T-helper 1 cell treated with Interleukin-12 subunit alpha and Interleukin-12 subunit beta and Interleukin-4 antibody, amounts not matched to agents 30 ng/mL and 1 ng/mL, for 36 hours (primary cell): ENCODE data around the gene FHAD1. TPM values are rescaled to one million over a fixed set of nuclear protein-coding genes. Genes with fewer than 3 reads are reported as not detected.
"Not testable (repeated sequence)": the region's sequence is repeated elsewhere in the genome, so short reads cannot be mapped to it uniquely, and the experiment has no call there.

ENCODE experiments used
- intact Hi-C: fragments of 100-400 bp; cut with micrococcal nuclease; formaldehyde crosslinking; loops from one replicate; pipeline ENCODE4 v1.15.1; 2024
- total RNA-seq: library from RNA; stranded (reverse); gene quantifications from 2 replicates; pipeline ENCODE4 v1.2.3, GENCODE V29; 2022

FHAD1 gene
- total RNA-seq, 1 donor from 2014 or later, result not detected

GRCh38 chr1:15362096-15362736 is 115.2 kb downstream of the FHAD1 start:
- intact Hi-C loops, result no loop called here

- intact Hi-C loops, result no loop called here
These were observed 115.7 kb downstream of the FHAD1 start for GRCh38 chr1:15362737-15363128.

GRCh38 chr1:15364740-15365139 is 117.7 kb downstream of the FHAD1 start:
- intact Hi-C loops, result loop anchor here (1.0 kb wide), 1 partner anchor 41 kb away; no protein-coding TSS in a partner anchor

- intact Hi-C loops, result no loop called here
These were observed 121.9 kb downstream of the FHAD1 start for GRCh38 chr1:15368888-15369287.

- intact Hi-C loops, result no loop called here
These were observed 123.2 kb downstream of the FHAD1 start for GRCh38 chr1:15370268-15370667.

- intact Hi-C loops, result no loop called here
These were observed 123.9 kb downstream of the FHAD1 start for GRCh38 chr1:15370781-15371520.

- intact Hi-C loops, result no loop called here
These were observed 124.9 kb downstream of the FHAD1 start for GRCh38 chr1:15371610-15372545.

GRCh38 chr1:15378729-15379128 is 131.7 kb downstream of the FHAD1 start:
- intact Hi-C loops, result no loop called here

GRCh38 chr1:15379151-15379550 is 132.1 kb downstream of the FHAD1 start:
- intact Hi-C loops, result not testable (repeated sequence)

GRCh38 chr1:15380601-15381508 is 133.8 kb downstream of the FHAD1 start:
- intact Hi-C loops, result no loop called here

- intact Hi-C loops, result no loop called here
These were observed 134.8 kb downstream of the FHAD1 start for GRCh38 chr1:15381805-15382204.

GRCh38 chr1:15382601-15383518 is 135.8 kb downstream of the FHAD1 start:
- intact Hi-C loops, result no loop called here

- intact Hi-C loops, result no loop called here
These were observed 136.8 kb downstream of the FHAD1 start for GRCh38 chr1:15383810-15384209.

- intact Hi-C loops, result no loop called here
These were observed 137.4 kb downstream of the FHAD1 start for GRCh38 chr1:15384301-15384901.

GRCh38 chr1:15385420-15385819 is 138.4 kb downstream of the FHAD1 start:
- intact Hi-C loops, result no loop called here

- intact Hi-C loops, result no loop called here
These were observed 139.2 kb downstream of the FHAD1 start for GRCh38 chr1:15386164-15386749.

GRCh38 chr1:15388201-15388880 is 141.3 kb downstream of the FHAD1 start:
- intact Hi-C loops, result no loop called here

- intact Hi-C loops, result not testable (repeated sequence)
These were observed 142.8 kb downstream of the FHAD1 start for GRCh38 chr1:15389828-15390227.
